ENCODE data around the gene RNF11.

- TF ChIP-seq CTCF (IDR thresholded peaks at IDR 0.05; ENCODE audit: borderline replicate concordance, extremely low read depth, low read length, poor library complexity, severe bottlenecking) (no peak), EZH2 (IDR thresholded peaks at IDR 0.05; ENCODE audit: borderline replicate concordance, low read depth, low read length, severe bottlenecking) (no peak)
Measured at GRCh38 chr1:51252366-51252765, 16.3 kb downstream of the RNF11 start.

Data from DND-41 (cell line).